Endothelial cell (in vitro differentiated cells): ENCODE data around the gene WNT2B. TPM values are rescaled to one million over a fixed set of nuclear protein-coding genes. Genes with fewer than 3 reads are reported as not detected.

ENCODE experiments used
- DNase-seq: peaks from one replicate; pipeline ENCODE4 v3.0.0; 2021; ENCODE audit warnings: low spot score
- H3K27ac Mint-ChIP-seq: one replicate; pipeline ENCODE4 v1.8.0; 2021; ENCODE audit warnings: mixed read lengths, inconsistent platforms; ENCODE audit not compliant: unreplicated experiment
- H3K27me3 Mint-ChIP-seq: one replicate; pipeline ENCODE4 v1.8.0; 2021; ENCODE audit warnings: mild to moderate bottlenecking, moderate library complexity, mixed read lengths, inconsistent platforms; ENCODE audit not compliant: unreplicated experiment
- H3K36me3 Mint-ChIP-seq: one replicate; pipeline ENCODE4 v1.8.0; 2021; ENCODE audit warnings: mild to moderate bottlenecking, low read depth, mixed read lengths, inconsistent platforms; ENCODE audit not compliant: unreplicated experiment
- H3K4me1 Mint-ChIP-seq: one replicate; pipeline ENCODE4 v1.8.0; 2021; ENCODE audit warnings: mild to moderate bottlenecking, mixed read lengths, inconsistent platforms; ENCODE audit not compliant: unreplicated experiment
- H3K4me3 Mint-ChIP-seq: one replicate; pipeline ENCODE4 v1.8.0; 2021; ENCODE audit warnings: mild to moderate bottlenecking, mixed read lengths, inconsistent platforms; ENCODE audit not compliant: unreplicated experiment
- H3K9me3 Mint-ChIP-seq: one replicate; pipeline ENCODE4 v1.8.0; 2021; ENCODE audit warnings: mixed read lengths, inconsistent platforms; ENCODE audit not compliant: unreplicated experiment
- CTCF ChIP-seq: fragments of 200-600 bp; sonication (generic); IDR thresholded peaks from one replicate; pipeline ENCODE4 v1.5.0; 2021; ENCODE audit warnings: antibody characterized with exemption; ENCODE audit not compliant: unreplicated experiment
- microRNA-seq: library from miRNA; unstranded; fragments of <30 nt; microRNA quantifications from one replicate; pipeline ENCODE4, GENCODE V29; 2020; ENCODE audit not compliant: unreplicated experiment
- total RNA-seq: library from RNA; stranded (reverse); fragmentation: NEBNext Ultra II Directional; extraction: Animal tissue kit (Norgen Biotek cat#: 25700); gene quantifications from one replicate; pipeline ENCODE4 v1.2.1, GENCODE V29; 2021; ENCODE audit not compliant: unreplicated experiment

Gene WNT2B
- total RNA-seq, 1 donor from 2014 or later = 1.3 TPM

GRCh38 chr1:112565800-112566199 lies 57.0 kb downstream of the WNT2B start:
- Mint-ChIP-seq H3K9me3 (no peaks in the 10 kb centered on the region), H3K4me1 (no peaks in the 10 kb centered on the region)

GRCh38 chr1:112575154-112575804 lies 66.5 kb downstream of the WNT2B start:
- H3K27ac Mint-ChIP-seq = no peak overlapping the region
- no peaks in the 10 kb centered on the region for H3K27me3 Mint-ChIP-seq
- H3K9me3 Mint-ChIP-seq = no peaks in the 10 kb centered on the region
- peaks cover 20% of the 10 kb centered on the region for H3K36me3 Mint-ChIP-seq
- no peak for TF ChIP-seq CTCF
- no peaks in the 10 kb centered on the region for H3K4me1 Mint-ChIP-seq
- H3K4me3 Mint-ChIP-seq = no peak overlapping the region
- no peak for DNase-seq

More at GRCh38 chr1:112565800-112566199, 57.0 kb downstream of the WNT2B start:
- no peak for DNase-seq
- Mint-ChIP-seq H3K4me3 (no peak overlapping the region), H3K27ac (no peak overlapping the region), H3K36me3 (peaks cover 2% of the 10 kb centered on the region), H3K27me3 (no peaks in the 10 kb centered on the region)
- no peak for TF ChIP-seq CTCF

- Mint-ChIP-seq H3K36me3 (peaks cover 20% of the 10 kb centered on the region), H3K4me3 (no peak overlapping the region), H3K9me3 (no peaks in the 10 kb centered on the region), H3K27ac (no peak overlapping the region), H3K27me3 (no peaks in the 10 kb centered on the region), H3K4me1 (no peaks in the 10 kb centered on the region)
- no peak for DNase-seq
- TF ChIP-seq CTCF = no peak
These were observed 67.5 kb downstream of the WNT2B start for GRCh38 chr1:112576240-112576639.

Small RNA genes lying within 50 kb of the gene (microRNA-seq; reads per million reads assigned to microRNA genes)
- not detected for gene MIR4256

Other genes with a start within 250 kb of the WNT2B start
- 84.0 TPM for gene CTTNBP2NL, start 112.8 kb upstream of the WNT2B start, total RNA-seq
- gene ST7L, start 110.2 kb downstream of the WNT2B start, total RNA-seq = 14.3 TPM
- 137 TPM for gene CAPZA1, start 110.9 kb downstream of the WNT2B start, total RNA-seq
- gene MOV10, start 165.7 kb downstream of the WNT2B start, total RNA-seq = 43.5 TPM
- 300 TPM for gene RHOC, start 198.2 kb downstream of the WNT2B start, total RNA-seq
- 1.6 TPM for gene PPM1J, start 206.4 kb downstream of the WNT2B start, total RNA-seq